H9 (cell line): ENCODE measurements around the gene CRYBG2. TPM values are rescaled to one million over a fixed set of nuclear protein-coding genes. Genes with fewer than 3 reads are reported as not detected.

Experiments
- DNase-seq: peaks from one replicate; pipeline ENCODE4 v3.0.0-alpha.2; 2017
- H2AFZ ChIP-seq: one replicate; pipeline ENCODE4 v1.6.1; 2013; ENCODE audit warnings: mild to moderate bottlenecking, low read length, control low read depth, moderate library complexity
- H2AK5ac ChIP-seq: 2 replicates; pipeline ENCODE4 v1.6.1; 2013; ENCODE audit warnings: low read length, control low read depth, mixed read lengths; ENCODE audit not compliant: insufficient read length
- H2BK120ac ChIP-seq: one replicate; pipeline ENCODE4 v1.6.1; 2013; ENCODE audit warnings: low read depth, mild to moderate bottlenecking, low read length, control low read depth, inconsistent platforms; ENCODE audit not compliant: poor library complexity, severe bottlenecking
- H2BK12ac ChIP-seq: 2 replicates; pipeline ENCODE4 v1.6.1; 2013; ENCODE audit warnings: low read length, control low read depth, mixed read lengths, low read depth; ENCODE audit not compliant: insufficient read length
- H2BK15ac ChIP-seq: 2 replicates; pipeline ENCODE4 v1.6.1; 2013; ENCODE audit warnings: low read depth, low read length, control low read depth
- H2BK20ac ChIP-seq: one replicate; pipeline ENCODE4 v1.6.1; 2013; ENCODE audit warnings: low read depth, mild to moderate bottlenecking, low read length, control low read depth, inconsistent platforms; ENCODE audit not compliant: poor library complexity, severe bottlenecking
- H2BK5ac ChIP-seq: 2 replicates; pipeline ENCODE4 v1.6.1; 2013; ENCODE audit warnings: low read length, control low read depth, mixed read lengths; ENCODE audit not compliant: insufficient read length
- H3K14ac ChIP-seq: 2 replicates; pipeline ENCODE4 v1.6.1; 2013; ENCODE audit warnings: low read length, control low read depth; ENCODE audit not compliant: insufficient read depth
- H3K18ac ChIP-seq: 2 replicates; pipeline ENCODE4 v1.6.1; 2013; ENCODE audit warnings: low read depth, mild to moderate bottlenecking, mixed read lengths, low read length, control low read depth; ENCODE audit not compliant: insufficient read length
- H3K23ac ChIP-seq: 2 replicates; pipeline ENCODE4 v1.6.1; 2013; ENCODE audit warnings: low read length, control low read depth, mixed read lengths, low read depth; ENCODE audit not compliant: insufficient read length
- H3K23me2 ChIP-seq: 2 replicates; pipeline ENCODE4 v1.6.1; 2013; ENCODE audit warnings: low read depth, mild to moderate bottlenecking, mixed read lengths, low read length, control low read depth; ENCODE audit not compliant: insufficient read length, poor library complexity, severe bottlenecking
- H3K27ac ChIP-seq: 2 replicates; pipeline ENCODE4 v1.5.1; 2013; ENCODE audit warnings: low read length, control low read depth, mixed read lengths, low read depth; ENCODE audit not compliant: insufficient read length
- H3K27me3 ChIP-seq: 2 replicates; pipeline ENCODE4 v1.6.1; 2013; ENCODE audit warnings: low read length, control low read depth, inconsistent platforms; ENCODE audit not compliant: insufficient read depth
- H3K4ac ChIP-seq: 2 replicates; pipeline ENCODE4 v1.6.1; 2013; ENCODE audit warnings: low read depth, mild to moderate bottlenecking, control low read depth, inconsistent platforms, low read length, moderate library complexity
- H3K4me1 ChIP-seq: 2 replicates; pipeline ENCODE4 v1.6.1; 2013; ENCODE audit warnings: low read length, control low read depth, inconsistent platforms; ENCODE audit not compliant: insufficient read depth
- H3K4me2 ChIP-seq: 2 replicates; pipeline ENCODE4 v1.6.1; 2013; ENCODE audit warnings: low read length, control low read depth, mixed read lengths; ENCODE audit not compliant: insufficient read length, insufficient read depth
- H3K56ac ChIP-seq: 2 replicates; pipeline ENCODE4 v1.6.1; 2013; ENCODE audit warnings: low read depth, mild to moderate bottlenecking, mixed read lengths, low read length, control low read depth; ENCODE audit not compliant: insufficient read length
- H3K79me1 ChIP-seq: 2 replicates; pipeline ENCODE4 v1.6.1; 2013; ENCODE audit warnings: low read depth, mild to moderate bottlenecking, moderate library complexity, low read length, control low read depth, inconsistent platforms; ENCODE audit not compliant: insufficient read depth, poor library complexity, severe bottlenecking
- H3K79me2 ChIP-seq: 2 replicates; pipeline ENCODE4 v1.6.1; 2013; ENCODE audit warnings: low read length, control low read depth, inconsistent platforms; ENCODE audit not compliant: insufficient read depth
- H3K9ac ChIP-seq: 2 replicates; pipeline ENCODE4 v1.6.1; 2013; ENCODE audit warnings: low read length, control low read depth, mixed read lengths; ENCODE audit not compliant: insufficient read length; ENCODE audit errors: extremely low read depth
- H3K9me3 ChIP-seq: one replicate; pipeline ENCODE4 v1.6.1; 2013; ENCODE audit warnings: low read depth, low read length, inconsistent platforms; ENCODE audit not compliant: control insufficient read depth
- H3T11ph ChIP-seq: one replicate; pipeline ENCODE4 v1.6.1; 2013; ENCODE audit warnings: mild to moderate bottlenecking, low read length, control low read depth, inconsistent platforms
- H4K20me1 ChIP-seq: one replicate; pipeline ENCODE4 v1.6.1; 2013; ENCODE audit not compliant: control insufficient read depth, insufficient read length, insufficient read depth
- H4K5ac ChIP-seq: 2 replicates; pipeline ENCODE4 v1.6.1; 2013; ENCODE audit warnings: low read depth, mild to moderate bottlenecking, mixed read lengths, low read length, control low read depth; ENCODE audit not compliant: insufficient read length
- H4K8ac ChIP-seq: replicated peaks from 2 replicates; pipeline ENCODE4 v1.6.1; 2013; ENCODE audit warnings: low read length, control low read depth, mixed read lengths, low read depth; ENCODE audit not compliant: insufficient read length
- H4K91ac ChIP-seq: 2 replicates; pipeline ENCODE4 v1.6.1; 2013; ENCODE audit warnings: low read depth, mild to moderate bottlenecking, moderate library complexity, mixed read lengths, low read length, control low read depth; ENCODE audit not compliant: insufficient read length
- H3K27ac Mint-ChIP-seq, 3 experiments: 2 replicates in 2 of 3; 3 replicates in 1 of 3; pipeline ENCODE4 v1.8.0; 2020 to 2021; ENCODE audit warnings: mixed read lengths in 3 of 3, mild to moderate bottlenecking in 1 of 3, moderate library complexity in 1 of 3
- H3K27me3 Mint-ChIP-seq: 2 replicates; pipeline ENCODE4 v1.8.0; 2021; ENCODE audit warnings: low read depth, mild to moderate bottlenecking, moderate library complexity, mixed read lengths
- H3K36me3 Mint-ChIP-seq, 3 experiments: 2 replicates in 2 of 3; 3 replicates in 1 of 3; pipeline ENCODE4 v1.8.0; 2020 to 2021; ENCODE audit warnings: low read depth in 3 of 3, mixed read lengths in 3 of 3; ENCODE audit not compliant: insufficient read depth in 1 of 3
- H3K4me1 Mint-ChIP-seq, 2 experiments: 2 replicates each; pipeline ENCODE4 v1.8.0; 2020; ENCODE audit warnings: mixed read lengths in 2 of 2
- H3K4me3 Mint-ChIP-seq, 2 experiments: 2 replicates in 1 of 2; 3 replicates in 1 of 2; pipeline ENCODE4 v1.8.0; 2020 to 2021; ENCODE audit warnings: mild to moderate bottlenecking in 2 of 2, mixed read lengths in 2 of 2, moderate library complexity in 1 of 2
- H3K9me3 Mint-ChIP-seq, 2 experiments: 2 replicates in 1 of 2; 3 replicates in 1 of 2; pipeline ENCODE4 v1.8.0; 2020; ENCODE audit warnings: mild to moderate bottlenecking in 2 of 2, mixed read lengths in 2 of 2, moderate library complexity in 1 of 2
- WGBS: extraction: QIAGEN DNeasy Blood & Tissue Kit; methylation state at CpG from one replicate; pipeline ENCODE4 v1.1.7; 2013; ENCODE audit warnings: missing lambda C conversion rate, low lambda C conversion rate, mixed read lengths; ENCODE audit not compliant: insufficient read length; ENCODE audit errors: extremely low coverage; 5-methylcytosine and 5-hydroxymethylcytosine counted together
- total RNA-seq: library from RNA; stranded (reverse); gene quantifications from 2 replicates; pipeline ENCODE4 v1.2.1, GENCODE V29; 2021
- TF ChIP-seq, protein P1 (sequence below): fragments of 200-600 bp; sonication (generic); conservative IDR thresholded peaks from 3 replicates; pipeline ENCODE4 v1.8.0; 2021; ENCODE audit warnings: antibody characterized with exemption, mild to moderate bottlenecking

CRYBG2 gene
- total RNA-seq, 1 experiment from 2014 or later, result 12.8 TPM

GRCh38 chr1:26358411-26359384 is 4.8 kb upstream of the CRYBG2 start:
- Histone ChIP-seq H2AK5ac (no peak overlapping the region), H3K4ac (no peak overlapping the region), H3K56ac (no peak overlapping the region), H3K79me1 (no peaks in the 10 kb centered on the region), H3K4me1 (peaks cover 3% of the 10 kb centered on the region), H3K79me2 (no peaks in the 10 kb centered on the region), H3K18ac (no peak overlapping the region), H3K27ac (no peak overlapping the region), H4K91ac (no peak overlapping the region), H3K14ac (no peak overlapping the region), H2AFZ (no peak overlapping the region), H3K9ac (no peak overlapping the region), H4K8ac (no peak overlapping the region), H3K27me3 (no peaks in the 10 kb centered on the region; the same call in 1 of the 2 replicates), H3K23ac (no peak overlapping the region), H2BK120ac (no peak overlapping the region), H4K20me1 (no peaks in the 10 kb centered on the region), H2BK5ac (no peak overlapping the region), H3K4me2 (peak overlapping the region; percentile 54), H2BK15ac (no peak overlapping the region), H3K23me2 (peaks cover 4% of the 10 kb centered on the region), H2BK20ac (no peak overlapping the region), H3T11ph (no peak overlapping the region), H2BK12ac (no peak overlapping the region), H3K9me3 (no peaks in the 10 kb centered on the region), H4K5ac (no peak overlapping the region)
- Mint-ChIP-seq H3K27ac (no peak overlapping the region), H3K4me3 (peak overlapping the region in 1 of 2 experiments; percentile 52; a peak in 3 of 5 replicates), H3K27me3 (peaks cover 53% of the 10 kb centered on the region), H3K4me1 (peaks cover 43 to 51% of the 10 kb centered on the region in 2 experiments), H3K9me3 (no peaks in the 10 kb centered on the region; a peak in 1 of 5 replicates), H3K36me3 (no peaks in the 10 kb centered on the region)
- DNase-seq, result peak; percentile 60
- TF ChIP-seq, protein P1, sequence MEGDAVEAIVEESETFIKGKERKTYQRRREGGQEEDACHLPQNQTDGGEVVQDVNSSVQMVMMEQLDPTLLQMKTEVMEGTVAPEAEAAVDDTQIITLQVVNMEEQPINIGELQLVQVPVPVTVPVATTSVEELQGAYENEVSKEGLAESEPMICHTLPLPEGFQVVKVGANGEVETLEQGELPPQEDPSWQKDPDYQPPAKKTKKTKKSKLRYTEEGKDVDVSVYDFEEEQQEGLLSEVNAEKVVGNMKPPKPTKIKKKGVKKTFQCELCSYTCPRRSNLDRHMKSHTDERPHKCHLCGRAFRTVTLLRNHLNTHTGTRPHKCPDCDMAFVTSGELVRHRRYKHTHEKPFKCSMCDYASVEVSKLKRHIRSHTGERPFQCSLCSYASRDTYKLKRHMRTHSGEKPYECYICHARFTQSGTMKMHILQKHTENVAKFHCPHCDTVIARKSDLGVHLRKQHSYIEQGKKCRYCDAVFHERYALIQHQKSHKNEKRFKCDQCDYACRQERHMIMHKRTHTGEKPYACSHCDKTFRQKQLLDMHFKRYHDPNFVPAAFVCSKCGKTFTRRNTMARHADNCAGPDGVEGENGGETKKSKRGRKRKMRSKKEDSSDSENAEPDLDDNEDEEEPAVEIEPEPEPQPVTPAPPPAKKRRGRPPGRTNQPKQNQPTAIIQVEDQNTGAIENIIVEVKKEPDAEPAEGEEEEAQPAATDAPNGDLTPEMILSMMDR, result no peak
- no CpG with 5 or more reads among the region's 15 CpGs for whole genome bisulfite sequencing
